GM12891 (cell line): Measurements from ENCODE around the gene LAMP1.

Experiments
- PAX5 ChIP-seq: IDR thresholded peaks from 2 replicates; pipeline ENCODE4 v1.6.1; 2011; ENCODE audit warnings: low read length, moderate library complexity, mild to moderate bottlenecking; ENCODE audit not compliant: insufficient read depth, severe bottlenecking
- POLR2A ChIP-seq: IDR thresholded peaks from 2 replicates; pipeline ENCODE4 v1.6.1; 2011; ENCODE audit warnings: low read depth, low read length, control low read depth

DNA sequence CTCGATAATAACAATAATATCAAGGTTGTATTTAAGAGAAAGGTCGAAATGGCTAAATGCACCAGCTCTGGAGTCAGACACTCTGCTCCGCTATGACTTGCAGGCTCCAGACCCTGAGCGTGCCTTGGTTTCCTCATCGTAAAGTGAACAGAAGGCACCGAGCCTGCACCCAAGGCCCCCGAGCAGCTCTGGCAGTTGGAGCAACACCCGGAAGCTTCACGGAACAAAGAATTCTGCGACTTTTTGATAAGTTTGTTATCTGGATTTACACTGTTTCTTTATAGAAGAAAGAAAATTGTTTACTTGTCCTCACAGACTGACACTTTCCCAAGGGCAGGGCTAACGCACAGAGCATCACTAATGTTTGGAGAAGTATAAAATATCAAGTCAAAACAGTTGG is 62.5 kb downstream of the LAMP1 start:
- no peak for TF ChIP-seq PAX5
- no peak for TF ChIP-seq POLR2A
